MCF 10A (cell line): ENCODE data around the gene FLNA. TPM values are rescaled to one million over a fixed set of nuclear protein-coding genes. Genes with fewer than 3 reads are reported as not detected.

Experiments
- BruUV-seq: library from RNA; stranded (reverse); fragments of 400-500 nt; replicated peaks from 2 replicates; lab custom pipeline; 2021; lab: Mats Ljungman, UMichigan
- CTCF ChIA-PET: fragments of 300-600 bp; sonication (Branson Sonifier 250); formaldehyde crosslinking; extraction: SDS; loops from one replicate; lab custom pipeline; 2021; ENCODE audit warnings: antibody characterized with exemption, inconsistent platforms; lab: Yijun Ruan, JAX
- POLR2A ChIA-PET: fragments of 300-600, 350-650 bp; sonication (Branson Sonifier 250); formaldehyde crosslinking; extraction: SDS; loops from one replicate; lab custom pipeline; 2020; ENCODE audit warnings: antibody characterized with exemption, inconsistent platforms; lab: Yijun Ruan, JAX
- DNase-seq: peaks from one replicate; pipeline ENCODE4 v3.0.0-alpha.2; 2018; ENCODE audit not compliant: unreplicated experiment
- H3K27ac Mint-ChIP-seq: one replicate; pipeline ENCODE4 v1.8.0; 2022; ENCODE audit warnings: mild to moderate bottlenecking, low read depth, mixed read lengths; ENCODE audit not compliant: unreplicated experiment
- H3K27me3 Mint-ChIP-seq: one replicate; pipeline ENCODE4 v1.8.0; 2022; ENCODE audit warnings: mixed read lengths; ENCODE audit not compliant: insufficient read depth, unreplicated experiment
- H3K36me3 Mint-ChIP-seq: one replicate; pipeline ENCODE4 v1.8.0; 2022; ENCODE audit warnings: mild to moderate bottlenecking, moderate library complexity, mixed read lengths; ENCODE audit not compliant: insufficient read depth, unreplicated experiment
- H3K4me1 Mint-ChIP-seq: one replicate; pipeline ENCODE4 v1.8.0; 2022; ENCODE audit warnings: mixed read lengths; ENCODE audit not compliant: insufficient read depth, unreplicated experiment
- H3K4me3 Mint-ChIP-seq: one replicate; pipeline ENCODE4 v1.8.0; 2022; ENCODE audit warnings: mild to moderate bottlenecking, moderate library complexity, mixed read lengths; ENCODE audit not compliant: unreplicated experiment
- H3K9me3 Mint-ChIP-seq: one replicate; pipeline ENCODE4 v1.8.0; 2022; ENCODE audit warnings: mixed read lengths; ENCODE audit not compliant: unreplicated experiment
- CTCF ChIP-seq: fragments of 200-600 bp; IDR thresholded peaks from one replicate; pipeline ENCODE4 v1.8.0; 2022; ENCODE audit warnings: antibody characterized with exemption, mild to moderate bottlenecking; ENCODE audit not compliant: unreplicated experiment
- intact Hi-C: fragments of 100-400 bp; cut with micrococcal nuclease; formaldehyde crosslinking; loops from 2 replicates; pipeline ENCODE4 v1.14.1; 2022
- total RNA-seq: library from RNA; stranded (reverse); gene quantifications from 2 replicates; pipeline ENCODE4 v1.2.3, GENCODE V29; 2022

The FLNA gene
- total RNA-seq, 1 experiment from 2014 or later = 1,218 TPM

- intact Hi-C loops = no loop called here
These were observed 23.0 kb downstream of the FLNA start for GRCh38 chrX:154351183-154352011.

GRCh38 chrX:154350429-154351182 lies 23.8 kb downstream of the FLNA start:
- DNase-seq = no peak
- CTCF ChIA-PET = no interaction called here
- Mint-ChIP-seq H3K9me3 (no peaks in the 10 kb centered on the region), H3K27me3 (no peaks in the 10 kb centered on the region), H3K27ac (no peak overlapping the region), H3K4me3 (no peak overlapping the region), H3K4me1 (no peaks in the 10 kb centered on the region), H3K36me3 (peaks cover 66% of the 10 kb centered on the region)
- POLR2A ChIA-PET = no interaction called here
- intact Hi-C loops = no loop called here
- BruUV-seq = no TSS peak
- TF ChIP-seq CTCF = no peak

More at GRCh38 chrX:154351183-154352011, 23.0 kb downstream of the FLNA start:
- H3K4me1 Mint-ChIP-seq = no peaks in the 10 kb centered on the region
- H3K36me3 Mint-ChIP-seq = peaks cover 66% of the 10 kb centered on the region
- no peak for TF ChIP-seq CTCF
- ChIA-PET POLR2A (interaction anchor here (0.6 kb wide), 1 partner anchor 176 kb away, joined by 4 read pairs; no protein-coding TSS in a partner anchor), CTCF (no interaction called here)
- H3K27me3 Mint-ChIP-seq = no peaks in the 10 kb centered on the region
- H3K9me3 Mint-ChIP-seq = no peaks in the 10 kb centered on the region
- H3K27ac Mint-ChIP-seq = no peak overlapping the region
- no peak for DNase-seq
- no peak overlapping the region for H3K4me3 Mint-ChIP-seq
- BruUV-seq = no TSS peak

GRCh38 chrX:154349979-154350378 lies 24.5 kb downstream of the FLNA start:
- ChIA-PET POLR2A (no interaction called here), CTCF (interaction anchor here (1.1 kb wide), 1 partner anchor 24 kb away, joined by 4 read pairs; no protein-coding TSS in a partner anchor)
- no peak overlapping the region for H3K27ac Mint-ChIP-seq
- no peak for DNase-seq
- no peak for TF ChIP-seq CTCF
- intact Hi-C loops = no loop called here
- no peak overlapping the region for H3K4me3 Mint-ChIP-seq
- H3K27me3 Mint-ChIP-seq = no peaks in the 10 kb centered on the region
- peaks cover 66% of the 10 kb centered on the region for H3K36me3 Mint-ChIP-seq
- BruUV-seq = no TSS peak
- no peaks in the 10 kb centered on the region for H3K4me1 Mint-ChIP-seq
- H3K9me3 Mint-ChIP-seq = no peaks in the 10 kb centered on the region

GRCh38 chrX:154349359-154349935 lies 25.0 kb downstream of the FLNA start:
- no peak overlapping the region for H3K27ac Mint-ChIP-seq
- CTCF ChIA-PET = interaction anchor here (0.6 to 1.1 kb wide), 2 partner anchors 24 to 29 kb away, joined by 3 to 4 read pairs; no protein-coding TSS in a partner anchor
- peaks cover 63% of the 10 kb centered on the region for H3K36me3 Mint-ChIP-seq
- no peak for DNase-seq
- H3K27me3 Mint-ChIP-seq = no peaks in the 10 kb centered on the region
- TF ChIP-seq CTCF = no peak
- no peaks in the 10 kb centered on the region for H3K9me3 Mint-ChIP-seq
- no peak overlapping the region for H3K4me3 Mint-ChIP-seq
- intact Hi-C loops = no loop called here
- POLR2A ChIA-PET = no interaction called here
- BruUV-seq = no TSS peak
- H3K4me1 Mint-ChIP-seq = no peaks in the 10 kb centered on the region
